Large intestine (tissue), 3 donors: ENCODE measurements around the gene UBE2M. TPM values are rescaled to one million over a fixed set of nuclear protein-coding genes. Genes with fewer than 3 reads are reported as not detected.
"Not testable (repeated sequence)": the region's sequence is repeated elsewhere in the genome, so short reads cannot be mapped to it uniquely, and the experiment has no call there.

Experiments used
- DNase-seq, 2 donors: peaks; one replicate each; pipeline versions ENCODE4 v3.0.0 to v3.0.0-alpha.2; 2013
- H3K27ac ChIP-seq: one replicate; pipeline ENCODE4 v1.5.1; 2013; ENCODE audit warnings: low read length
- H3K27me3 ChIP-seq: 2 replicates; pipeline ENCODE4 v1.6.1; 2013; ENCODE audit warnings: low read length; ENCODE audit not compliant: control insufficient read depth, insufficient read depth
- H3K36me3 ChIP-seq: 2 replicates; pipeline ENCODE4 v1.6.1; 2013; ENCODE audit warnings: low read length; ENCODE audit not compliant: control insufficient read depth, insufficient read depth
- H3K4me1 ChIP-seq: one replicate; pipeline ENCODE4 v1.6.1; 2013; ENCODE audit warnings: low read length; ENCODE audit not compliant: control insufficient read depth, insufficient read depth
- H3K4me3 ChIP-seq: one replicate; pipeline ENCODE4 v1.5.1; 2013; ENCODE audit warnings: low read length
- H3K9me3 ChIP-seq: one replicate; pipeline ENCODE4 v1.6.1; 2013; ENCODE audit warnings: mild to moderate bottlenecking, low read depth, low read length, moderate library complexity; ENCODE audit not compliant: control insufficient read depth
- WGBS: methylation state at CpG from one replicate; pipeline ENCODE4 v1.1.5; 2013; ENCODE audit warnings: low lambda C conversion rate; ENCODE audit not compliant: insufficient coverage; 5-methylcytosine and 5-hydroxymethylcytosine counted together
- polyA plus RNA-seq: library from polyadenylated mRNA; unstranded; fragments of 120-200 nt; gene quantifications from one replicate; pipeline ENCODE4 v1.2.1, GENCODE V29; 2013

The UBE2M gene
- polyA plus RNA-seq, 1 donor: 56.0 TPM

DNA sequence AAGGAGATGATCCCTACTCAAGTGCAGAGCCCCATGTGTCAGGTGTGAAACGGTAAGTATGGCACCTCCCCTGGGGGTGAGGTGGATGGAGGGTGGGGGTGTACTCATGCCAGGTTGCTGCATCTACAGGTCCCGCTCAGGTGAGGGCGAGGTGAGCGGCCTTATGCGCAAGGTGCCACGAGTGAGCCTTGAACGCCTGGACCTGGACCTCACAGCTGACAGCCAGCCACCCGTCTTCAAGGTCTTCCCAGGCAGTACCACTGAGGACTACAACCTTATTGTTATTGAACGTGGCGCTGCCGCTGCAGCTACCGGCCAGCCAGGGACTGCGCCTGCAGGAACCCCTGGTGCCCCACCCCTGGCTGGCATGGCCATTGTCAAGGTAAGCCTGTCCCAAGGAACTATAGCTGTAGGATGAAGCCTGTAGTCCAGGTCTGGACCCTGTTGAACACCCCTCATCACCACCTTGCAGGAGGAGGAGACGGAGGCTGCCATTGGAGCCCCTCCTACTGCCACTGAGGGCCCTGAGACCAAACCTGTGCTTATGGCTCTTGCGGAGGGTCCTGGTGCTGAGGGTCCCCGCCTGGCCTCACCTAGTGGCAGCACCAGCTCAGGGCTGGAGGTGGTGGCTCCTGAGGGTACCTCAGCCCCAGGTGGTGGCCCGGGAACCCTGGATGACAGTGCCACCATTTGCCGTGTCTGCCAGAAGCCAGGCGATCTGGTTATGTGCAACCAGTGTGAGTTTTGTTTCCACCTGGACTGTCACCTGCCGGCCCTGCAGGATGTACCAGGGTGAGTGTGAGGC lies 9.3 kb downstream of the UBE2M start:
- H3K4me3 ChIP-seq: no peak overlapping the region

GRCh38 chr19:58547323-58548312 lies 10.8 kb downstream of the UBE2M start:
- Histone ChIP-seq H3K27ac (no peak overlapping the region), H3K9me3 (no peaks in the 10 kb centered on the region), H3K36me3 (peaks cover 70% of the 10 kb centered on the region), H3K4me1 (peaks cover 17% of the 10 kb centered on the region), H3K27me3 (no peaks in the 10 kb centered on the region), H3K4me3 (no peak overlapping the region)
- WGBS: no CpG with 5 or more reads among the region's 18 CpGs
- DNase-seq: no peak

More for the DNA sequence above, 9.3 kb downstream of the UBE2M start:
- DNase-seq: no peak
- Histone ChIP-seq H3K27ac (no peak overlapping the region), H3K36me3 (peaks cover 81% of the 10 kb centered on the region), H3K9me3 (no peaks in the 10 kb centered on the region), H3K4me1 (peaks cover 24% of the 10 kb centered on the region), H3K27me3 (no peaks in the 10 kb centered on the region)
- WGBS: no CpG with 5 or more reads among the region's 20 CpGs

DNA sequence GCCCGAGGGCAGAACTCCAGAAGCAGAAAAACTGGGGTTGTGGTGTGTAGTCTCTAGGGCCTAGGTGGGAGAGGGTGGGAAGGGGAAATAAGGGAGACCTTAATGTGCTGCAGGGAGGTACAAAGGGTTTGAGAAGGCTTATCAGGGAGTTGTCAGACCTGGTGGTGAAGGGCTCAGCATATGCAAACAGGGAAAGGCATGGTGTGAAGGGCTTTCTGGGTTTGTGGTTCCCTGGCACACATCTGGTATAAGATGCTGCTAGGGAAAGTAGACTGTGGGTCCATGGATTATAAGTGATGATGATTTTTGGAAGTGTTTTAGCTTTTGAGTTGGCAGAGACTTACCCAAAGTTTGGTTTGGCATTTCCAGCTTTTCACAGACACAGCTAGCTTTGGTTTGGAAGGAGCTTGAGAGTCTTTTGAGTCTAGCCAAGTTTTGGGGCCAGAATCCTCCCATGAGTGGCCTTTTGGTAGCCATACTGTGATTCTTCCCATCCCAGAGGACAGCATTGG lies 12.3 kb downstream of the UBE2M start:
- Histone ChIP-seq H3K4me1 (peaks cover 17% of the 10 kb centered on the region), H3K4me3 (peak overlapping the region; percentile 90), H3K36me3 (peaks cover 55% of the 10 kb centered on the region), H3K27me3 (no peaks in the 10 kb centered on the region), H3K9me3 (no peaks in the 10 kb centered on the region), H3K27ac (no peak overlapping the region)
- no peak for DNase-seq
- 0% methylated on average over 1 of the region's 1 CpG for WGBS

DNA sequence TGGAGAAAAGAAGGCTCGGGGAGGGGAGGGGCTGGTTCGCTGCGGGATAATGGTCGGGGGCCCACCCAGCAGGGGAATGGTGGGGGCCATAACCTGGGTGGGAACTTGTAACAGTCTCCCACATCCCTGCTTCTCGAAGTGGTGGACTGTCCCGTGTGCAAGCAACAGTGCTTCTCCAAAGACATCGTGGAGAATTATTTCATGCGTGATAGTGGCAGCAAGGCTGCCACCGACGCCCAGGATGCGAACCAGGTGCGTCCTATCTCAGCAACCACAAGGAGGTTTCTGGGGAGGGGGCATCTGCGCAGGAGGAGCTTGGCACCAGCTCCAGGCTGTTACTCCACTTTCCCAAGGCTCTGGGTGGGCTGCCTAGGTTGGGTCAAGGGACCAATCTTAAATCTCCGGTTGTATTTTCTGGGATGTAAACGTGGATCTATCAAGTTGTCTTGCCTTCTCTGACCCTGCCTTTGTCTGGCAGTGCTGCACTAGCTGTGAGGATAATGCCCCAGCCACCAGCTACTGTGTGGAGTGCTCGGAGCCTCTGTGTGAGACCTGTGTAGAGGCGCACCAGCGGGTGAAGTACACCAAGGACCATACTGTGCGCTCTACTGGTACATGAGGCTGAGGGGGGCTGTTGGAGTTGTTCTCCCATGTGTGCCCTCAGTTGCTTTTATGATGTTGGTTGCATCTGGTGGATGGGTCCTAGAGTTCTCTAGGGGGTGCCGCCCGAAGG lies 13.0 kb downstream of the UBE2M start:
- DNase-seq: no peak
- WGBS: no CpG with 5 or more reads among the region's 21 CpGs
- peak overlapping the region; percentile 90 for H3K4me3 ChIP-seq
- H3K4me1 ChIP-seq: peaks cover 17% of the 10 kb centered on the region
- peaks cover 49% of the 10 kb centered on the region for H3K36me3 ChIP-seq
- H3K27ac ChIP-seq: peak overlapping the region; percentile 31
- H3K27me3 ChIP-seq: peaks cover 2% of the 10 kb centered on the region
- H3K9me3 ChIP-seq: no peaks in the 10 kb centered on the region

GRCh38 chr19:58544591-58545285 lies 13.7 kb downstream of the UBE2M start:
- peaks cover 17% of the 10 kb centered on the region for H3K4me1 ChIP-seq
- DNase-seq: peak in 1 of 2 donors; percentile 68
- H3K9me3 ChIP-seq: no peaks in the 10 kb centered on the region
- H3K4me3 ChIP-seq: peak overlapping the region; percentile 90
- peaks cover 4% of the 10 kb centered on the region for H3K27me3 ChIP-seq
- H3K27ac ChIP-seq: peak overlapping the region; percentile 99
- H3K36me3 ChIP-seq: peaks cover 42% of the 10 kb centered on the region
- WGBS: no CpG with 5 or more reads among the region's 92 CpGs

GRCh38 chr19:58543826-58544590 lies 14.4 kb downstream of the UBE2M start, which contains the start of gene TRIM28:
TSS of gene TRIM28 (plus strand) at chr19:58544064. CDS start at chr19:58544758, 694 bp downstream.
- Histone ChIP-seq H3K27me3 (peaks cover 8% of the 10 kb centered on the region), H3K27ac (peak within 1 kb of the TSS; percentile 99), H3K36me3 (peaks cover 34% of the 10 kb centered on the region), H3K4me3 (peak within 1 kb of the TSS; percentile 90), H3K4me1 (peaks cover 17% of the 10 kb centered on the region), H3K9me3 (no peaks in the 10 kb centered on the region)
- peak; percentile 98 to 99 for DNase-seq
- WGBS: no CpG with 5 or more reads among the region's 73 CpGs

- peaks cover 22% of the 10 kb centered on the region for H3K36me3 ChIP-seq
- not testable (repeated sequence) for DNase-seq, H3K4me3 ChIP-seq, H3K27me3 ChIP-seq, H3K9me3 ChIP-seq
- no CpG with 5 or more reads among the region's 18 CpGs for WGBS
- H3K27ac ChIP-seq: peak overlapping the region; percentile 99
- peaks cover 25% of the 10 kb centered on the region for H3K4me1 ChIP-seq
Observed at GRCh38 chr19:58542641-58543372, 15.6 kb downstream of the UBE2M start.

GRCh38 chr19:58539169-58539559 lies 19.2 kb downstream of the UBE2M start:
- not testable (repeated sequence) for H3K27me3 ChIP-seq, H3K9me3 ChIP-seq, H3K4me3 ChIP-seq, DNase-seq, H3K27ac ChIP-seq, H3K36me3 ChIP-seq
- peaks cover 17% of the 10 kb centered on the region for H3K4me1 ChIP-seq
